Memory B cell (primary cell): Measurements from ENCODE around the gene AK9.

Experiments used
- ATAC-seq: fragments of 150-1000 bp; cut with Tn5 transposase; 2 replicates; pipeline ENCODE4 v1.10.0; 2021; ENCODE audit warnings: low read depth, mild to moderate bottlenecking, moderate library complexity
- DNase-seq, 2 donors: peaks; one replicate each; pipeline ENCODE4 v3.0.0; 2022; ENCODE audit warnings: low spot score in 2 of 2
- H3K27ac Mint-ChIP-seq: one replicate; pipeline ENCODE4 v1.8.0; 2022; ENCODE audit warnings: mild to moderate bottlenecking, moderate library complexity, mixed read lengths
- H3K27me3 Mint-ChIP-seq: one replicate; pipeline ENCODE4 v1.8.0; 2022; ENCODE audit warnings: mixed read lengths
- H3K36me3 Mint-ChIP-seq: one replicate; pipeline ENCODE4 v1.8.0; 2022; ENCODE audit warnings: mild to moderate bottlenecking, mixed read lengths
- H3K4me1 Mint-ChIP-seq: one replicate; pipeline ENCODE4 v1.8.0; 2022; ENCODE audit warnings: mixed read lengths
- H3K4me3 Mint-ChIP-seq: one replicate; pipeline ENCODE4 v1.8.0; 2022; ENCODE audit warnings: mild to moderate bottlenecking, moderate library complexity, mixed read lengths
- H3K9me3 Mint-ChIP-seq: one replicate; pipeline ENCODE4 v1.8.0; 2022; ENCODE audit warnings: mixed read lengths

AK9 gene

GRCh38 chr6:109484122-109484521 lies 206.9 kb downstream of the AK9 start:
- H3K4me3 Mint-ChIP-seq = peak overlapping the region; percentile 81
- H3K4me1 Mint-ChIP-seq = peaks cover 28% of the 10 kb centered on the region
- ATAC-seq (no peak), DNase-seq (no peak)
- H3K27ac Mint-ChIP-seq = peak overlapping the region; percentile 95
- H3K27me3 Mint-ChIP-seq = no peaks in the 10 kb centered on the region
- H3K9me3 Mint-ChIP-seq = no peaks in the 10 kb centered on the region
- peaks cover 14% of the 10 kb centered on the region for H3K36me3 Mint-ChIP-seq

- peaks cover 33% of the 10 kb centered on the region for H3K4me1 Mint-ChIP-seq
- H3K36me3 Mint-ChIP-seq = peaks cover 18% of the 10 kb centered on the region
- peak overlapping the region; percentile 95 for H3K27ac Mint-ChIP-seq
- H3K9me3 Mint-ChIP-seq = no peaks in the 10 kb centered on the region
- H3K27me3 Mint-ChIP-seq = no peaks in the 10 kb centered on the region
- peak; percentile 47 for ATAC-seq
- no peak for DNase-seq
- H3K4me3 Mint-ChIP-seq = peak overlapping the region; percentile 81
Observed at GRCh38 chr6:109483735-109484057, 207.3 kb downstream of the AK9 start.

- no peaks in the 10 kb centered on the region for H3K9me3 Mint-ChIP-seq
- H3K4me1 Mint-ChIP-seq = peaks cover 38% of the 10 kb centered on the region
- H3K27ac Mint-ChIP-seq = peak within 1 kb of the TSS; percentile 95
- H3K4me3 Mint-ChIP-seq = peak within 1 kb of the TSS; percentile 97
- peak; percentile 77 to 86 for DNase-seq
- peak; percentile 82 for ATAC-seq
- no peaks in the 10 kb centered on the region for H3K27me3 Mint-ChIP-seq
- peaks cover 19% of the 10 kb centered on the region for H3K36me3 Mint-ChIP-seq
Observed at GRCh38 chr6:109482905-109483734, 207.9 kb downstream of the AK9 start, which contains the start of gene ZBTB24. Gene ZBTB24 (minus strand): TSS chr6:109483219. CDS start chr6:109482026, 1,193 bp downstream.

- Mint-ChIP-seq H3K27me3 (no peaks in the 10 kb centered on the region), H3K9me3 (no peaks in the 10 kb centered on the region), H3K4me3 (peak overlapping the region; percentile 97), H3K36me3 (peaks cover 24% of the 10 kb centered on the region), H3K27ac (peak overlapping the region; percentile 95), H3K4me1 (peaks cover 46% of the 10 kb centered on the region)
- ATAC-seq = no peak
- DNase-seq = no peak
Observed at GRCh38 chr6:109480993-109481480, 210.0 kb downstream of the AK9 start.

- H3K36me3 Mint-ChIP-seq = peaks cover 33% of the 10 kb centered on the region
- H3K9me3 Mint-ChIP-seq = no peaks in the 10 kb centered on the region
- ATAC-seq (no peak), DNase-seq (no peak)
- H3K4me1 Mint-ChIP-seq = peaks cover 49% of the 10 kb centered on the region
- peak overlapping the region; percentile 93 for H3K27ac Mint-ChIP-seq
- no peaks in the 10 kb centered on the region for H3K27me3 Mint-ChIP-seq
- H3K4me3 Mint-ChIP-seq = peak overlapping the region; percentile 82
Observed at GRCh38 chr6:109478841-109479624, 212.0 kb downstream of the AK9 start.

- peak overlapping the region; percentile 93 for H3K27ac Mint-ChIP-seq
- no peak for DNase-seq
- H3K4me3 Mint-ChIP-seq = peak overlapping the region; percentile 82
- peaks cover 38% of the 10 kb centered on the region for H3K36me3 Mint-ChIP-seq
- no peaks in the 10 kb centered on the region for H3K9me3 Mint-ChIP-seq
- no peak for ATAC-seq
- no peaks in the 10 kb centered on the region for H3K27me3 Mint-ChIP-seq
- H3K4me1 Mint-ChIP-seq = peaks cover 47% of the 10 kb centered on the region
Observed at GRCh38 chr6:109478222-109478805, 212.7 kb downstream of the AK9 start.

GRCh38 chr6:109477725-109478124 lies 213.3 kb downstream of the AK9 start:
- DNase-seq = no peak
- no peaks in the 10 kb centered on the region for H3K27me3 Mint-ChIP-seq
- H3K9me3 Mint-ChIP-seq = no peaks in the 10 kb centered on the region
- no peak for ATAC-seq
- H3K27ac Mint-ChIP-seq = peak overlapping the region; percentile 93
- H3K4me3 Mint-ChIP-seq = peak overlapping the region; percentile 82
- H3K36me3 Mint-ChIP-seq = peaks cover 42% of the 10 kb centered on the region
- H3K4me1 Mint-ChIP-seq = peaks cover 53% of the 10 kb centered on the region

GRCh38 chr6:109477184-109477583 lies 213.8 kb downstream of the AK9 start:
- Mint-ChIP-seq H3K9me3 (no peaks in the 10 kb centered on the region), H3K27me3 (no peaks in the 10 kb centered on the region), H3K27ac (peak overlapping the region; percentile 93), H3K4me3 (peak overlapping the region; percentile 82), H3K36me3 (peaks cover 46% of the 10 kb centered on the region), H3K4me1 (peaks cover 56% of the 10 kb centered on the region)
- ATAC-seq (no peak), DNase-seq (no peak)

GRCh38 chr6:109475625-109476024 lies 215.4 kb downstream of the AK9 start:
- Mint-ChIP-seq H3K9me3 (no peaks in the 10 kb centered on the region), H3K4me1 (peaks cover 57% of the 10 kb centered on the region), H3K36me3 (peaks cover 43% of the 10 kb centered on the region), H3K27ac (peak overlapping the region; percentile 84), H3K27me3 (no peaks in the 10 kb centered on the region), H3K4me3 (no peak overlapping the region)
- DNase-seq = no peak
- ATAC-seq = no peak

GRCh38 chr6:109474995-109475394 lies 216.0 kb downstream of the AK9 start:
- no peak for ATAC-seq
- peaks cover 51% of the 10 kb centered on the region for H3K4me1 Mint-ChIP-seq
- DNase-seq = no peak
- H3K9me3 Mint-ChIP-seq = no peaks in the 10 kb centered on the region
- peak overlapping the region; percentile 84 for H3K27ac Mint-ChIP-seq
- H3K36me3 Mint-ChIP-seq = peaks cover 44% of the 10 kb centered on the region
- H3K4me3 Mint-ChIP-seq = no peak overlapping the region
- no peaks in the 10 kb centered on the region for H3K27me3 Mint-ChIP-seq

- Mint-ChIP-seq H3K36me3 (peaks cover 46% of the 10 kb centered on the region), H3K4me3 (peak overlapping the region; percentile 53), H3K27ac (peak overlapping the region; percentile 46), H3K27me3 (no peaks in the 10 kb centered on the region), H3K4me1 (peaks cover 46% of the 10 kb centered on the region), H3K9me3 (no peaks in the 10 kb centered on the region)
- no peak for DNase-seq
- ATAC-seq = no peak
Observed at GRCh38 chr6:109473120-109473519, 217.9 kb downstream of the AK9 start.

- H3K27ac Mint-ChIP-seq = peak overlapping the region; percentile 46
- H3K4me1 Mint-ChIP-seq = peaks cover 45% of the 10 kb centered on the region
- H3K36me3 Mint-ChIP-seq = peaks cover 49% of the 10 kb centered on the region
- no peaks in the 10 kb centered on the region for H3K9me3 Mint-ChIP-seq
- H3K4me3 Mint-ChIP-seq = peak overlapping the region; percentile 53
- no peaks in the 10 kb centered on the region for H3K27me3 Mint-ChIP-seq
- DNase-seq (no peak), ATAC-seq (peak; percentile 93)
Observed at GRCh38 chr6:109472132-109472995, 218.6 kb downstream of the AK9 start.

- Mint-ChIP-seq H3K27ac (peak overlapping the region; percentile 46), H3K27me3 (no peaks in the 10 kb centered on the region), H3K4me3 (no peak overlapping the region), H3K9me3 (no peaks in the 10 kb centered on the region), H3K4me1 (peaks cover 45% of the 10 kb centered on the region), H3K36me3 (peaks cover 50% of the 10 kb centered on the region)
- ATAC-seq (no peak), DNase-seq (no peak)
Observed at GRCh38 chr6:109471105-109471810, 219.7 kb downstream of the AK9 start.
